Measurements from ENCODE around the gene USP48. TPM values are rescaled to one million over a fixed set of nuclear protein-coding genes. Genes with fewer than 3 reads are reported as not detected.

USP48 gene
- total RNA-seq, 1 donor from 2014 or later = 88.7 TPM

DNA sequence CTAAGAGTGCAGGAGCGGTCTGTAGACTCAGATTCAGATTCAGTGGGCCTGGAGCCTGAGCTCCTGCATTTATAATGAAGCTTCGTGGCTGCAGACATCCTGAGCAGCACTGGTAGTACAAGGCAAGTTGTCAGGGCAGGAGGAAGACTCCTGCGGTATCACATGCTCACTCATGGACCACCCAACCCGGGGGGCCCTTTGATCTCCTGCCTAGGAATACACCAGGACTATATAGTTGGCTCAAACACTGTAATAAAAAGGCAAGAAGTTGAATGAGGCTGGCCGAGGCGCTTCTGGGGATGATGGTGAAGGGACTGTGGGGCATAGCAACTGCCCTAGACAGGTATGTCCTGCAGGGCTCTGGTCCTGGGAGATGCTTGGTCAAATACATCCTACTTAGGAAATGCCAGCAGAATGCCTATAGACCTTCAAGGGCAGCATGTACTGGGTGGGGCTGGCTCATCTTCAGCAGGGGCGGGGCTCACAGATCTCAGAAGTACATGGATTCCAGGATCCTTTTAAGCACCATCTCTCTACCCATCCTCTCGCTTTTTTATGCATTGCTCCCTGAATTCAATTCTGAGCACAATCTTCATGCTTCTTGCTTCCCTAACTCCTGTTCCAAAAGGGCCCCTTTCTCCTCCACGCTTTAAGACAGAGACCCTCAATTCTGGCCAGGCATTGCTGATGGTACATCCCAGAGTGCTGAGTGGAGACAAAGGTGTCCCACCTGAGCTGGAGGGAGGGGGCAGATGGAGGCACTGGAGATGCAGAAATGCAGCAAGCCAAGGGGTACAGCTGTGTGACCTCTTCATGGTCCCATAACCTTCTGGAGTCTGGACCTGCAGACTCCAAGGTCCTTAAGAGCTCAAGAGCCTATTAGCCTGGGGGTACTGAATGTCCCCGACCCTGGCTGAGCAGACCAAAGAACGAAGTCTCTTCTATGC, 111.7 kb downstream of the USP48 start:
- Mint-ChIP-seq H3K36me3 (ENCODE audit: low read depth) (no peaks in the 10 kb centered on the region), H3K9me3 (no peaks in the 10 kb centered on the region), H3K4me3 (no peak overlapping the region), H3K27ac (no peak overlapping the region), H3K4me1 (ENCODE audit: low read depth) (no peaks in the 10 kb centered on the region), H3K27me3 (ENCODE audit: insufficient read depth) (peaks cover 37% of the 10 kb centered on the region)
- DNase-seq (ENCODE audit: low spot score) = no peak
- intact Hi-C loops (cut with micrococcal nuclease) = no loop called here

DNA sequence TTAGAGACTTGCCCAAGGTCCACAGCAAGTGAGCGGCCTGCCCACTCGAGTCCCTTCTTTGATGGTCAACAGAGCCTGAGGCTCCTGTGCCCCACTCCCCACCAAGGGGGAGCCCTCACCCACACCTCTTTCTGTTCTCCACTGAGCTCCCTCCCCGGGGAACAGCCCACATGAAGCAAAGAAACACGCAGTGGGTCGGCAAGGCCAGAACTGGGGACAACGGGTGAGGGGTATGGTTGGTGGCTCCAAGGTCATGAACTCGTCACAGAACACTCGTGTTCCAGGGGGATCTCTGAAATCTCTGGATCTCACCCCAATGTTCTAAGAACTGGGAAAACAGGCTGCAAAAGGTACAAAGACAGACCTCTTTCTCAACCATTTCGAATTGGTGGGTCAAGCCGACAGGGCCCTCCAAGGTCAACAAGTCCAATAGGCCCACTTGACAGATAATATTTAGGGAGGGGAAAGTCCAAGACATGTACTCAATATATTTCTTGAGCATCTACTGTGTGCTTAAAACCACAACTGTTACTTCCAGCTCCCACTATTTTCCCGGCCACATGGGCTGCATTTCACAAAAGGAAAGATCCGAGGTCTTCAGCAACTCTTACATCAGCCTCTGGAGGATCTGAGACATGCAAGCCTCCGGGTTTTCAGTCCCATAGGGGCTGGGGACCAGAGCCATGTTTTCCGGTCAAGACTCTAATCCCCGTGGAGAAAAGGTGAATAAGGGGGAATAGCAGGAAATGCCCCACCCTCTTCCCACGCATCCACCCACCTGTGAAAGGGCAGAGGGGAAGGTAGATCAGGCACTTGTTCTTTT, 112.7 kb downstream of the USP48 start:
- H3K4me1 Mint-ChIP-seq (ENCODE audit: low read depth) = peaks cover 5% of the 10 kb centered on the region
- peak overlapping the region; percentile 54 for H3K4me3 Mint-ChIP-seq
- H3K27me3 Mint-ChIP-seq (ENCODE audit: insufficient read depth) = peaks cover 39% of the 10 kb centered on the region
- no peak for DNase-seq (ENCODE audit: low spot score)
- intact Hi-C loops (cut with micrococcal nuclease) = no loop called here
- H3K27ac Mint-ChIP-seq = no peak overlapping the region
- H3K9me3 Mint-ChIP-seq = no peaks in the 10 kb centered on the region
- H3K36me3 Mint-ChIP-seq (ENCODE audit: low read depth) = no peaks in the 10 kb centered on the region

DNA sequence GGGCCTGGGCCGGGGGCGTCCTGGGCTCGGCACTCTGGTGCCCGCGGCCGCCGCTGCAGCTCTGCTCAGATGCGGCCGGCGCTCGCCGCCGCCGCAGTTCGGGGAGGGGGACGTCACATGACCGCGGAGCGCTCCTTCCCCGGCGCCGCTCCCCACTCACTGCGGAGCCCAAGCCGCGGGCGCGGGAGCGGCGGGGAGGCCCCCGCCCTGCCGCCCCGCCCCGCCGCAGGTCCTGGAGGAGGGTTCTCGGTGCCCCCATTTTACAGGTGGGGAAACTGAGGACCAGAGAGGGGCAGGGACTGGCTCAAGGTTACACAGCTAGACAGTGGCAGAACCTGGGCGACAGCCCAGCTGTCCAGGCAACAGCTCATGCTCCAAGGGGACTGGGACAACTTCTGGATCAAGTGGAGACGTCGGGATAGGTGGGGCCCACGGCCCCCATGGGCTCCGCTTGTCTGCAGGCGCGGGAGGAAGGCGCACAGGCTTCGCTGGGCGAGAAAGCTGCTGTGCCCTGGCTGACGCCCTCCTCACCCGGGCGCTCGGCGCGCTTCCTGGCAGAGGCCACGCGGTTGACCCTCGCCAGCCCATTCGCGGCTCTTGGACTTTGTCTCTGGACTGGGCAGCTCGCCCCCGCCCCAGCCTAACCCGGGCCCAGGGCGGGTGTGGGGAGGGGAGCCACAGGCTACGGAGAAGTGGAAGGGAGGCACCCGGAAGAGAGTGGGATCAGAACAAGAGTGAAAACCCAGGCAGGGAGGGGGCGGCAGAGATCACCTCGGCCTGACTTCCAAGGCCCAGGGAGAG, 113.5 kb downstream of the USP48 start, which contains the start of gene RAP1GAP:
TSS of gene RAP1GAP (minus strand) at position 100 of the 801 bp plus-strand sequence. CDS start 49,325 bp downstream, outside the sequence.
- intact Hi-C loops (cut with micrococcal nuclease) = no loop called here
- Mint-ChIP-seq H3K36me3 (ENCODE audit: low read depth) (no peaks in the 10 kb centered on the region), H3K4me3 (peak within 1 kb of the TSS; percentile 54), H3K4me1 (ENCODE audit: low read depth) (peaks cover 5% of the 10 kb centered on the region), H3K27ac (no peak within 1 kb of the TSS), H3K27me3 (ENCODE audit: insufficient read depth) (peaks cover 39% of the 10 kb centered on the region), H3K9me3 (no peaks in the 10 kb centered on the region)
- DNase-seq (ENCODE audit: low spot score) = peak; percentile 18

DNA sequence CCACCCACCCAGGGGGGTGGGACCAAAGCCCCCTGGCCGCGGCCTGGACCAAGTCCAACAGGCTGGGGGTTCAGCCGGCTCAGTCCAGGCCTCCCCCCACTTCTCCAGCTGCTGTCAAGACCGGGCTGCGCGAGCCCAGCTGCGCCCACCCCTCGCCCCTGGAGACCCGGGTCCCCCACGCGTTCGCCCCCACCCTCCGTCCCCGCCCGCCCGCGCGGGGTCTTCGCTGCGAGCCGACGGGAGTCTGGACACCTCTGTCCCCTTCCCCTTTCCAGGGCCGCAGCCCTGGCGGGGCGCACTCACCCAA, 114.0 kb downstream of the USP48 start:
- DNase-seq (ENCODE audit: low spot score) = no peak
- H3K27me3 Mint-ChIP-seq (ENCODE audit: insufficient read depth) = peaks cover 41% of the 10 kb centered on the region
- no peaks in the 10 kb centered on the region for H3K9me3 Mint-ChIP-seq
- H3K36me3 Mint-ChIP-seq (ENCODE audit: low read depth) = no peaks in the 10 kb centered on the region
- no peak overlapping the region for H3K27ac Mint-ChIP-seq
- no peak overlapping the region for H3K4me3 Mint-ChIP-seq
- peaks cover 5% of the 10 kb centered on the region for H3K4me1 Mint-ChIP-seq (ENCODE audit: low read depth)
- intact Hi-C loops (cut with micrococcal nuclease) = no loop called here

DNA sequence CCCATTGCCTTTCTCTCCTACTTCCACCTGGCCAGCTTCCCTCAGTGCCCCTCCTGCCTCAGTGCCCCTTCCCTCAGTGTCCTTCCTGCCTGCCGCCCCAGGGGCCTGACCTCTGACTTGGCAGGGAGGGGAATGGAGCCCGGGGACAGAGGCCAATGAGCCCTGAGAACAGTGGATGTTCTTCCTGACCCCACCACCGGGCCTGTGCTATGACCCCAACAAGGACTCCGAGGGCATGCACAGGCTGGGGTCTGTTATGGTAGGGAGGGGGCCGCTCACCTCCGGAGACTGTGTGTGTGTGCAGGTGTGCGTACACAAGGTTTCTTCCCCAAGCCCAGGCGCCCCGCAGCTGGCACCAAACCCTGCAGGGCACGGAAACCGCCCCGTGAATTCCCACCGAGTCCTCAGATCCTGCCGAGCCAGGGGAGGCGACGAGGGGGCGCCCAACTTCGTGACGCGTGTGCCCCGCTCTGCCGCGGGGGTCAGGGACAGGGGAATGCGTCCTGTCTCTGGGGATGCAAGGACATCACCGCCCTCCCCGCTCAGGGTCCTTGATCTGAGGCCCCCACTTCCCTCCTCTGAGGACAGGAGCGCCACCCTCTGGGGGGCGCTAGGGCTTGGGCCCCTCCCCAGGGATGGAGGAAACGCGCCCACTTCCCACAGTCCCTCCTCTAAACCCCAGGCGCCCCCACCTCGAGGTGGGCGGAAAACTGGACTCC, 114.6 kb downstream of the USP48 start:
- intact Hi-C loops (cut with micrococcal nuclease) = no loop called here
- H3K4me3 Mint-ChIP-seq = no peak overlapping the region
- peaks cover 5% of the 10 kb centered on the region for H3K4me1 Mint-ChIP-seq (ENCODE audit: low read depth)
- no peak for DNase-seq (ENCODE audit: low spot score)
- no peaks in the 10 kb centered on the region for H3K9me3 Mint-ChIP-seq
- H3K36me3 Mint-ChIP-seq (ENCODE audit: low read depth) = no peaks in the 10 kb centered on the region
- no peak overlapping the region for H3K27ac Mint-ChIP-seq
- peaks cover 41% of the 10 kb centered on the region for H3K27me3 Mint-ChIP-seq (ENCODE audit: insufficient read depth)

DNA sequence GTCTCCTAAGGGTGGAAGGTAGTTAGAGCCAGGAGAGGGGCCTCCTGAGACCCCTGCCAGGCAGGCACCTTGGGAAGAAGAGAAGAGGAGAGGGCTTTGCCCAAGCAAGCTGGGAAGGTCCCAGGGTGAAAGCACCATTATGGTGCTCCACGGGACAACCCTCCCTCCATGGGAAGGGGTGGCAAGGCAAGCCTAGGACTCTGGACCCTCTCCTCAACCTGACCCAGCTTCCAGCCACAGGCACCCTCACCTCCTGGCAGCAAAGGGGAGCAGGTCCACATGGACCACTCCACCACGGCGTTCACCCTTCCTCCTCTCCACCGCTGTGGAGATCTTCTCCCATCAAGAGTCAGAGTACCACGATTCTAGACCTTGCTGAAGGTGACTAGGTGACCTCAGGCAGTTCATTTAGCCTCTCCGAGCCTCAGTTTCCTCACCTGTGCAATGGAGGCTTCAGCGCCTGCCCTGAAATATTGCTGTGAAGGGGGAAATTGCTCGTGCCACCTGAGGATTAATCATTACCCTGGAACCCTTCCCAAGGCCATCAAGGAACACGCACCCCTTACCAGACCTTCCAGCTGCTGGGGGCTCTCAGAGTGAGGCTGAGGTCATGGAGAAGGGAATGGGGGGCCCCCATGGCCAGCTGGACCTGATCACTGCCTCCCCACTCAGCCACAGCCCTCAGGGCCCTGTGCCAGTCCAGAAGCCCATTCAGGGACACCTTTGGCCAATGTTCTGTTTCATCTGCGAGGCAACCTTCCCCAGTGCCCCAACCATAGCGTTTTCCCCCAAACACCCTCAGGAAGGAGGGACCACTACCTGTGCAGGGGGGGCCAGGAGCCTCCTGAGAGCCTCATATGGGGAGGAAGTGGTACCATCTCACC, 115.4 kb downstream of the USP48 start:
- H3K9me3 Mint-ChIP-seq = no peaks in the 10 kb centered on the region
- H3K27ac Mint-ChIP-seq = no peak overlapping the region
- H3K4me3 Mint-ChIP-seq = no peak overlapping the region
- peaks cover 5% of the 10 kb centered on the region for H3K4me1 Mint-ChIP-seq (ENCODE audit: low read depth)
- no peak for DNase-seq (ENCODE audit: low spot score)
- intact Hi-C loops (cut with micrococcal nuclease) = no loop called here
- H3K27me3 Mint-ChIP-seq (ENCODE audit: insufficient read depth) = peaks cover 41% of the 10 kb centered on the region
- H3K36me3 Mint-ChIP-seq (ENCODE audit: low read depth) = no peaks in the 10 kb centered on the region

DNA sequence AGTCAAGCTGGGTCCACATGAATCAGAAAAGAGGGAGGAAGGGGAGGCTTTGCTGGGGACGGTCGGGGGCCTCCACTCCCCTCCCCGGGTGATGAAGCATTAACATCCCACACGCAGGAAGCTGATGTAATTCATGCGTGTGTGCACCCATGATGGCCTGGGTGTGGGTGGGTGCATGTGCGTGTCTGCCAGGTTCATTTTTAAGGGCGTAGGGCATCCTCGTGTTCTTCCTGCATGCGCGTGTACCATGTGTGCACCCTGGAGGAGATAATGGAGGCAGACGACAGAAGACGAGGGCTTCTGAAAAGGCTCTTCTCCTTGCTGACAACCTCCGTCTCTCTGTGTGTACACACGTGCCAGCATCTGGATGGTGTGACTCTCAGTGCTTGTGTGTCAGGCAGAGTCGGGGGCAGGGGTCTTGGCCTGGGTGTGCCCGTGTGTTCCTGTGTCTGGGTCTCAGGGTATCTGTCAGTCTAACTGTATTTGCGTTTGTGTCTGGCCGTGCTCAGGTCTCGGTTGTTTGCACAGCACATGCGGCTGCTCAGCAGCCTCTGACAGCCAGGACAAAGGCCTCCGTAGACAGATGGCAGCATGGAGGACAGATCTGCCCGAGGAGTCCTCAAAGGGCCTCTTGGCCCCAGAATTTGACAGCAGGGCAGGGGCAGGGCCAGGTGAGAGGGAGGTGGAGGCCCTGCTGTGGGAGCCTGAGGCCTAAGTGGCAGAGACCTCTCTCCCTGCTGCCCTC, 116.2 kb downstream of the USP48 start:
- no peak for DNase-seq (ENCODE audit: low spot score)

DNA sequence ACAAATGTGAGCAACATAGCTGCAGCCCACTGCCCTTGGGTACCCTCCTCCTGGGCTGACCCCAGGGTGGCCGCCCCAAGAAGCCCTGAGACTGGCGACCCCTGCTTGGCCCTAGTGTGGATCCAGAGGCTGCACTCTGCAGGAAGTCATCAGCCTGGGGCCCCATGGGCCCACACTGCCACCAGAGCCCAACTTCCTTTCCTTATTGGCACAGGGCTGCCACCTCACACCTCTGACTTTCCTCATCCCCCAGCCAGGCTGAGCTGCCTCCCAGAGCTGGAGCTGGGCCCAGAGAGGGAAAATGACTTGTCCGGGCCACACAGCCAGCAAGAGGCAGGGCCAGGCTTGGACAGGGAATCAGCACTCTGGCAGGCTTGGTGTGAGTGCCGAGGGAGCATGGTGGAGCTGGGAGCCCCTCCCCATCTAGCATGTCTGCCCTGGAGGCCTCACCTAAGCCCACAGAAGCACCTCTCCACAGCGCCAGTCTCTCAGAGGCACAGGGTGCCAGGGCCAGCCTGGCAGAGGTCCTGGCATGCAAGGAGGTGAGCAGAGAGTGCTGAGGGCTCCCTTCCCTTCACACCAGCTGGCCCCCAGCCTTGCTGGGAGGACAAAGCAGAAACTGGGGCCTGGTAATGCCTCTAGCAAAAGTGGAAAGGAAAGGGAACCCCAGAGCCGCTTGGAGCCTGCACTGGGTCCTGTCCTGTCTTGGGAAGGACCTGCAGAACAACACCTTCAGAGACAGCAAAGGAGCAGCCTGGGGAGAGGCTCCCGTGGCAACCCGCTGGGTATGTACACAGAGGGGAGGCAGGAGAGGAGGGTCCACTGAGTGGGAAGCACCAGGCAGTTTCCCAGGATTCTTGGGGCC, 117.0 kb downstream of the USP48 start:
- peaks cover 40% of the 10 kb centered on the region for H3K27me3 Mint-ChIP-seq (ENCODE audit: insufficient read depth)
- no peak overlapping the region for H3K4me3 Mint-ChIP-seq
- no peak overlapping the region for H3K27ac Mint-ChIP-seq
- peaks cover 5% of the 10 kb centered on the region for H3K4me1 Mint-ChIP-seq (ENCODE audit: low read depth)
- no peaks in the 10 kb centered on the region for H3K9me3 Mint-ChIP-seq
- no peaks in the 10 kb centered on the region for H3K36me3 Mint-ChIP-seq (ENCODE audit: low read depth)
- intact Hi-C loops (cut with micrococcal nuclease) = no loop called here
- no peak for DNase-seq (ENCODE audit: low spot score)

More for the DNA sequence above, 116.2 kb downstream of the USP48 start:
- Mint-ChIP-seq H3K36me3 (ENCODE audit: low read depth) (no peaks in the 10 kb centered on the region), H3K4me3 (no peak overlapping the region), H3K9me3 (no peaks in the 10 kb centered on the region), H3K27me3 (ENCODE audit: insufficient read depth) (peaks cover 42% of the 10 kb centered on the region), H3K27ac (no peak overlapping the region), H3K4me1 (ENCODE audit: low read depth) (peaks cover 5% of the 10 kb centered on the region)
- intact Hi-C loops (cut with micrococcal nuclease) = no loop called here

DNA sequence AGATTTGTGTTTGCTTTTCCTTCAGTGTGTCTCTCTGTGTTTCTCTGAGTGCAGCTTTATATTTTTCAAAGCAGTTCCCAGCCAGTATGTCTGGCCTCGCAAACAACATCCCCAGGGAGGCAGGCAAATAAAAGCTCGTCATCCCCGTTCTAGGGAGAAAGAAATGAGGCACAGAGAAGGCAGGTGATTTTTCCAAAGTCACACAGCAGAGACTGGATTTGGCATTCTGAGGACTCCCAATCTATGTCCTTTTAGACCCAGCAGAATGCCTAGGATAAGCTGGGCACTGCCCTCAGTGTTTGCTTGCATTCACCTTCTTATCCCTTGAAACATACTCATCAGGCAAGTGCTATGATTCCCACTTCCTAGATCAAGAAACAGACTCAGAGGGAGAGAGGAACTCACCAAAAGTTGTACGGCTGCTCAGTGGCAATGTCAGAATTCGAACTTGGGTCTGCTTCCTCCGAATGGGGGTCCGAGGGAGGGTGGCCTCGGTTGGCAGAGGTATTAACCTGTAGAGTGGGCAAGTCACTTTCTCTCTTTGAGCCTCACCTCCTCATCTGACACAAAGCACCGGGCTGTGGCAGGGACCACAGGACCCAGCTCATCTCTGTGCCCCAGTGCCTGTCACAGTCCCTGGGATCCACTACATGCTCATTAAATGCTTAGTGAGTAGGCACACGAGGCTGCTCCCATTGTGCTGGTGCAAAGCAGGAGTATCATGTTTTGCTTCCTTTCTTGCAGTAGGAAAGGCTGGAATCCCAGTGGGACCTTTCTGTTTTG, 118.0 kb downstream of the USP48 start:
- DNase-seq (ENCODE audit: low spot score) = no peak
- Mint-ChIP-seq H3K9me3 (no peaks in the 10 kb centered on the region), H3K36me3 (ENCODE audit: low read depth) (no peaks in the 10 kb centered on the region), H3K27me3 (ENCODE audit: insufficient read depth) (peaks cover 36% of the 10 kb centered on the region), H3K27ac (no peak overlapping the region), H3K4me3 (no peak overlapping the region), H3K4me1 (ENCODE audit: low read depth) (peaks cover 5% of the 10 kb centered on the region)
- intact Hi-C loops (cut with micrococcal nuclease) = no loop called here
